ENCODE data around the gene MEGF6. TPM values are rescaled to one million over a fixed set of nuclear protein-coding genes. Genes with fewer than 3 reads are reported as not detected.

Gene MEGF6
- polyA plus RNA-seq, 1 donor (not counting 4 experiments of a cell fraction or from before 2014, with no cell fraction given) = 0.24 TPM

DNA sequence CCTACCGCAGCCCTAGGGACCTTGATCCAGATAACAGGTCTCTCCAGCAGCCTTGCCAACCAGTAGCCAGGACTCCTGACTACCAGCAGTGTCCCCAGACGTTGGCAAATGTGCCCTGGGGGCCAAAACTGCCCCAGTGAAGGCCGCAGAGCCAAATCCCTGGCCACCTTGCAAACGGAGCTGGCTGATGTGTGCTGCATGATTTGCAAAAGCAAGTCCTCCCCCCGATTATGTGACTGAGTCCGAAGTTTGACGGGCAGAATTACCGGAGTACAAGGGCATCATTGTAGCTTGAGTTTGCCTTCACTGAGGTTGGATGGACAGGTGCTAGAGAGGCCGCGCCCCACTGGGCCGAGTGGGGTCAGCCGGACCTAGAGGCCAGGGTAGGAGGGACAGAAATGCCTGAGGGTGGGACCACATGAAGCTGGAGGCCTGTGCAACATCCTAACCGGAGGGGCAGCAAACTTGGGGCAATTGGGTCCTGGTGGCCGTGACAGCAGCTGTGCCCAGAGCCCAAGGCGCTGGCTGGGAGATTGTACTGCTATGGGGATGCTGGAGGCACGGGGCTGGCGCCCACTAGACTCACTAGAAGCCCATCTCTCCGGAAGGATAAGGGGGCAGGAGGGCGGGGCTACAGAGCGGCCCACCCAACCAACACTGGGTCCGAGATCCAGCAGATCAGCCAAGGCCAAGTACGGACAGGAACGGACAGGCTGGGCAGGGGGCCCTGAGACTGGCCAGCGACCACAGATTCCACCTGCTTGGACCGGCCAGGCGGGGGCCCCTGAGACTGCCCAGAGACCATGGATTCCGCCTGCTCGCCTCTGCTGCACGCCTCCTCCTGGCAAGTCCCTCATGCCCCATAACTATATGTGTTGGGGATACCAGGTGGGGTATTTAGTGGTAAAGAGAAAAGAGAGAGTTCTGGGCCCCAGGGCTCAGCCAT, 154.1 kb downstream of the MEGF6 start:
- peaks cover 38% of the 10 kb centered on the region for H3K4me1 ChIP-seq (ENCODE audit: control insufficient read depth, extremely low read depth, insufficient read depth, low read length)
- dilution Hi-C loops (cut with MboI; ENCODE audit: extremely low pct_ligation_motif_present, low sequenced_read_pairs) = no loop called here
- no peak overlapping the region for H3K9ac ChIP-seq (ENCODE audit: control insufficient read depth, extremely low read depth, insufficient read depth, low read length)
- H3K27me3 ChIP-seq (ENCODE audit: control insufficient read depth, extremely low read depth, insufficient read depth, low read length) = no peaks in the 10 kb centered on the region
- H2AFZ ChIP-seq (ENCODE audit: control insufficient read depth, low read length) = no peak overlapping the region
- H3K27ac ChIP-seq (ENCODE audit: control insufficient read depth, insufficient read depth, low read length) = no peak overlapping the region
- no peak overlapping the region for H3K4me3 ChIP-seq (ENCODE audit: control insufficient read depth in 2 of 3, extremely low read depth in 1 of 3, insufficient read depth in 2 of 3, low read depth in 1 of 3, low read length in 3 of 3)
- no peaks in the 10 kb centered on the region for H3K79me2 ChIP-seq (ENCODE audit: control insufficient read depth, insufficient read depth, low read length)
- H3K9me3 ChIP-seq (ENCODE audit: control insufficient read depth, low read depth, low read length) = no peaks in the 10 kb centered on the region
- no peaks in the 10 kb centered on the region for H4K20me1 ChIP-seq (ENCODE audit: control insufficient read depth, extremely low read depth, insufficient read depth, low read length)
- no peaks in the 10 kb centered on the region for H3K9me1 ChIP-seq (ENCODE audit: control insufficient read depth, extremely low read depth, insufficient read depth, low read length)
- H3K36me3 ChIP-seq (ENCODE audit: control insufficient read depth in 2 of 2, extremely low read depth in 1 of 2, insufficient read depth in 2 of 2, low read length in 2 of 2) = no peaks in the 10 kb centered on the region
- no peak for FAIRE-seq
- TF ChIP-seq, protein P1, sequence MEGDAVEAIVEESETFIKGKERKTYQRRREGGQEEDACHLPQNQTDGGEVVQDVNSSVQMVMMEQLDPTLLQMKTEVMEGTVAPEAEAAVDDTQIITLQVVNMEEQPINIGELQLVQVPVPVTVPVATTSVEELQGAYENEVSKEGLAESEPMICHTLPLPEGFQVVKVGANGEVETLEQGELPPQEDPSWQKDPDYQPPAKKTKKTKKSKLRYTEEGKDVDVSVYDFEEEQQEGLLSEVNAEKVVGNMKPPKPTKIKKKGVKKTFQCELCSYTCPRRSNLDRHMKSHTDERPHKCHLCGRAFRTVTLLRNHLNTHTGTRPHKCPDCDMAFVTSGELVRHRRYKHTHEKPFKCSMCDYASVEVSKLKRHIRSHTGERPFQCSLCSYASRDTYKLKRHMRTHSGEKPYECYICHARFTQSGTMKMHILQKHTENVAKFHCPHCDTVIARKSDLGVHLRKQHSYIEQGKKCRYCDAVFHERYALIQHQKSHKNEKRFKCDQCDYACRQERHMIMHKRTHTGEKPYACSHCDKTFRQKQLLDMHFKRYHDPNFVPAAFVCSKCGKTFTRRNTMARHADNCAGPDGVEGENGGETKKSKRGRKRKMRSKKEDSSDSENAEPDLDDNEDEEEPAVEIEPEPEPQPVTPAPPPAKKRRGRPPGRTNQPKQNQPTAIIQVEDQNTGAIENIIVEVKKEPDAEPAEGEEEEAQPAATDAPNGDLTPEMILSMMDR (optimal IDR thresholded peaks at IDR 0.05 in 1 of 3, IDR thresholded peaks at IDR 0.05 in 1 of 3, conservative IDR thresholded peaks at IDR 0.05 in 1 of 3; ENCODE audit: extremely low read depth in 1 of 3, insufficient read depth in 2 of 3, low read length in 3 of 3) = no peak
- no peak overlapping the region for H3K4me2 ChIP-seq (ENCODE audit: control insufficient read depth, extremely low read depth, insufficient read depth, low read depth, low read length)
- DNase-seq (ENCODE audit: low read depth, low spot score) = no peak

DNA sequence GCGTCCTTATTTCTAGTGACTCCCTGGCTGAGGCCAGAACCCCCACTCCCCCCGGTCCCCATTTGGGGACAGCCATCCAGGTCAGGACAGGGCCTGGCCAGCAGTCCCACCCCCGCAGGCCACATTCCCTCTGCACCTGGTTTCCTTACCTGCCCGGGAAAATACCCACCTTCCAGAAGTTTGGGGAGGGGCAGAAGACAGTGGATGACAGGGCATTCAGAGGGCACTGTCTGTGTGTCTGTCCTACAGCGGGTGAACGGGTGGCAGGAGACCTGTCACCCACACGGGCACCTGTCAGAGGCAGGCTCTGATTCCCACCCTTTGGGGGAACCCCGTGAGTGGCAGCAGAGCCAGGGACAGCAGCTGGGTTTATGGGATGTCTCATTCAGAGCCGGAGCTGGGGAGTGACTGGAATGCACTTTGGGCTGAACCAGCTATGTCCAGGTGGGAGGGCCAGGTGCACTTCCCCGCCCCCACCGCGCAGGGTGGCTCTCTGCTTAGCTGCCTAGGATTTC, 154.8 kb downstream of the MEGF6 start:
- no peaks in the 10 kb centered on the region for H4K20me1 ChIP-seq (ENCODE audit: control insufficient read depth, extremely low read depth, insufficient read depth, low read length)
- DNase-seq (ENCODE audit: low read depth, low spot score) = no peak
- no peak for FAIRE-seq
- no peaks in the 10 kb centered on the region for H3K79me2 ChIP-seq (ENCODE audit: control insufficient read depth, insufficient read depth, low read length)
- H3K9me1 ChIP-seq (ENCODE audit: control insufficient read depth, extremely low read depth, insufficient read depth, low read length) = no peaks in the 10 kb centered on the region
- H3K4me2 ChIP-seq (ENCODE audit: control insufficient read depth, extremely low read depth, insufficient read depth, low read depth, low read length) = no peak overlapping the region
- H3K27me3 ChIP-seq (ENCODE audit: control insufficient read depth, extremely low read depth, insufficient read depth, low read length) = no peaks in the 10 kb centered on the region
- H3K9ac ChIP-seq (ENCODE audit: control insufficient read depth, extremely low read depth, insufficient read depth, low read length) = no peak overlapping the region
- H3K4me1 ChIP-seq (ENCODE audit: control insufficient read depth, extremely low read depth, insufficient read depth, low read length) = peaks cover 38% of the 10 kb centered on the region
- H2AFZ ChIP-seq (ENCODE audit: control insufficient read depth, low read length) = no peak overlapping the region
- H3K27ac ChIP-seq (ENCODE audit: control insufficient read depth, insufficient read depth, low read length) = no peak overlapping the region
- no peak overlapping the region for H3K4me3 ChIP-seq (ENCODE audit: control insufficient read depth in 2 of 3, extremely low read depth in 1 of 3, insufficient read depth in 2 of 3, low read depth in 1 of 3, low read length in 3 of 3)
- dilution Hi-C loops (cut with MboI; ENCODE audit: extremely low pct_ligation_motif_present, low sequenced_read_pairs) = no loop called here
- no peaks in the 10 kb centered on the region for H3K36me3 ChIP-seq (ENCODE audit: control insufficient read depth in 2 of 2, extremely low read depth in 1 of 2, insufficient read depth in 2 of 2, low read length in 2 of 2)
- H3K9me3 ChIP-seq (ENCODE audit: control insufficient read depth, low read depth, low read length) = no peaks in the 10 kb centered on the region
- TF ChIP-seq EZH2 (IDR thresholded peaks at IDR 0.05; ENCODE audit: low read length) = no peak
- TF ChIP-seq, protein P1 (optimal IDR thresholded peaks at IDR 0.05 in 1 of 3, IDR thresholded peaks at IDR 0.05 in 1 of 3, conservative IDR thresholded peaks at IDR 0.05 in 1 of 3; ENCODE audit: extremely low read depth in 1 of 3, insufficient read depth in 2 of 3, low read length in 3 of 3) = no peak
